Activated B cell treated with CpG ODN at 0.5 μM for 24 hours (primary cell): ENCODE measurements around the gene LRRC39. TPM values are rescaled to one million over a fixed set of nuclear protein-coding genes. Genes with fewer than 3 reads are reported as not detected.

ENCODE experiments used
- ATAC-seq: fragments of 200-7000 bp; cut with Tn5 transposase; one replicate; pipeline ENCODE4 v1.10.0; 2021; ENCODE audit warnings: low read depth, mild to moderate bottlenecking, moderate library complexity
- CTCF ChIA-PET: fragments of 350-600 bp; sonication (Branson Sonifier 250); formaldehyde crosslinking; loops from one replicate; lab custom pipeline; 2021; ENCODE audit warnings: antibody characterized with exemption; lab: Charles Lee
- POLR2A ChIA-PET: fragments of 350-600 bp; sonication (Branson Sonifier 250); formaldehyde crosslinking; loops from one replicate; lab custom pipeline; 2021; ENCODE audit warnings: antibody characterized with exemption; lab: Charles Lee
- DNase-seq: peaks from one replicate; pipeline ENCODE4 v3.0.0; 2022
- H3K27ac Mint-ChIP-seq: one replicate; pipeline ENCODE4 v1.8.0; 2020; ENCODE audit warnings: mixed read lengths
- H3K27me3 Mint-ChIP-seq: one replicate; pipeline ENCODE4 v1.8.0; 2021; ENCODE audit warnings: mixed read lengths
- H3K36me3 Mint-ChIP-seq: one replicate; pipeline ENCODE4 v1.8.0; 2021; ENCODE audit warnings: low read depth, mixed read lengths
- H3K4me1 Mint-ChIP-seq: one replicate; pipeline ENCODE4 v1.8.0; 2021; ENCODE audit warnings: mixed read lengths
- H3K4me3 Mint-ChIP-seq: one replicate; pipeline ENCODE4 v1.8.0; 2020; ENCODE audit warnings: mild to moderate bottlenecking, mixed read lengths
- H3K9me3 Mint-ChIP-seq: one replicate; pipeline ENCODE4 v1.8.0; 2020; ENCODE audit warnings: mixed read lengths
- intact Hi-C: fragments of 100-400 bp; cut with micrococcal nuclease; formaldehyde crosslinking; loops from one replicate; pipeline ENCODE4 v1.15.1; 2024
- total RNA-seq: library from RNA; stranded (reverse); gene quantifications from 2 replicates; pipeline ENCODE4 v1.2.3, GENCODE V29; 2022
- TF ChIP-seq, protein P1 (sequence below): fragments of 200-600 bp; IDR thresholded peaks from one replicate; pipeline ENCODE4 v1.8.0; 2022; ENCODE audit warnings: antibody characterized with exemption, mild to moderate bottlenecking

The LRRC39 gene
- total RNA-seq, 1 donor from 2014 or later, result 0.75 TPM

DNA sequence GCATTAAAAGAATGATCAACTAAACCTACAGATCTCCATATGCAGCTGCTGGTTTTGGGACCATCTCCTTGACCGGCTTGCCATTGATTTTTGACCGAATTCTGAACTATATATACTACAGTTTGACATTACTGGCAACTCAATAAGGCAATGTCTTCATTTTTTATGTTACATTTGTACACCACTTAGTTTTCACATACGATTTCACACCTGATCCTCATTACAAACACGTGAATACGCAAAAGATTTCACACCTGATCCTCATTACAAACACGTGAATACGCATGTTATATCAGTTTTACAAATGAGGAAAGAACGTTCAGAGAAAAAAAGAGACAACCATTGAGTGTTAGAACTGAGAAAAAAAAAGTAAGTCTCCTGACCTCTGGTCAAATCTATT lies 46.4 kb downstream of the LRRC39 start:
- Mint-ChIP-seq H3K4me3 (peak overlapping the region; percentile 99), H3K27me3 (no peaks in the 10 kb centered on the region), H3K4me1 (peaks cover 35% of the 10 kb centered on the region), H3K9me3 (no peaks in the 10 kb centered on the region), H3K27ac (no peak overlapping the region), H3K36me3 (peaks cover 15% of the 10 kb centered on the region)
- intact Hi-C loops, result loop anchor here (2.0 kb wide), 4 partner anchors 21 to 1105 kb away; partner anchors contain the start of genes AGL and S1PR1
- ATAC-seq (no peak), DNase-seq (no peak)
- TF ChIP-seq, protein P1, sequence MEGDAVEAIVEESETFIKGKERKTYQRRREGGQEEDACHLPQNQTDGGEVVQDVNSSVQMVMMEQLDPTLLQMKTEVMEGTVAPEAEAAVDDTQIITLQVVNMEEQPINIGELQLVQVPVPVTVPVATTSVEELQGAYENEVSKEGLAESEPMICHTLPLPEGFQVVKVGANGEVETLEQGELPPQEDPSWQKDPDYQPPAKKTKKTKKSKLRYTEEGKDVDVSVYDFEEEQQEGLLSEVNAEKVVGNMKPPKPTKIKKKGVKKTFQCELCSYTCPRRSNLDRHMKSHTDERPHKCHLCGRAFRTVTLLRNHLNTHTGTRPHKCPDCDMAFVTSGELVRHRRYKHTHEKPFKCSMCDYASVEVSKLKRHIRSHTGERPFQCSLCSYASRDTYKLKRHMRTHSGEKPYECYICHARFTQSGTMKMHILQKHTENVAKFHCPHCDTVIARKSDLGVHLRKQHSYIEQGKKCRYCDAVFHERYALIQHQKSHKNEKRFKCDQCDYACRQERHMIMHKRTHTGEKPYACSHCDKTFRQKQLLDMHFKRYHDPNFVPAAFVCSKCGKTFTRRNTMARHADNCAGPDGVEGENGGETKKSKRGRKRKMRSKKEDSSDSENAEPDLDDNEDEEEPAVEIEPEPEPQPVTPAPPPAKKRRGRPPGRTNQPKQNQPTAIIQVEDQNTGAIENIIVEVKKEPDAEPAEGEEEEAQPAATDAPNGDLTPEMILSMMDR, result no peak
- ChIA-PET CTCF (no interaction called here), POLR2A (no interaction called here)

GRCh38 chr1:100130552-100131077 lies 47.4 kb downstream of the LRRC39 start:
- Mint-ChIP-seq H3K27ac (no peak overlapping the region), H3K4me3 (no peak overlapping the region), H3K9me3 (no peaks in the 10 kb centered on the region), H3K4me1 (peaks cover 35% of the 10 kb centered on the region), H3K36me3 (peaks cover 19% of the 10 kb centered on the region), H3K27me3 (no peaks in the 10 kb centered on the region)
- intact Hi-C loops, result no loop called here
- TF ChIP-seq, protein P1, result no peak
- POLR2A ChIA-PET, result no interaction called here
- CTCF ChIA-PET, result no interaction called here
- ATAC-seq (no peak), DNase-seq (no peak)

GRCh38 chr1:100127226-100127625 lies 50.8 kb downstream of the LRRC39 start:
- TF ChIP-seq, protein P1, result no peak
- H3K36me3 Mint-ChIP-seq, result peaks cover 17% of the 10 kb centered on the region
- H3K9me3 Mint-ChIP-seq, result no peaks in the 10 kb centered on the region
- no peak overlapping the region for H3K27ac Mint-ChIP-seq
- CTCF ChIA-PET, result no interaction called here
- H3K27me3 Mint-ChIP-seq, result no peaks in the 10 kb centered on the region
- intact Hi-C loops, result no loop called here
- ATAC-seq, result no peak
- H3K4me3 Mint-ChIP-seq, result no peak overlapping the region
- POLR2A ChIA-PET, result no interaction called here
- DNase-seq, result no peak
- H3K4me1 Mint-ChIP-seq, result peaks cover 9% of the 10 kb centered on the region

GRCh38 chr1:100122177-100122576 lies 55.9 kb downstream of the LRRC39 start:
- CTCF ChIA-PET, result no interaction called here
- TF ChIP-seq, protein P1, result no peak
- no peak overlapping the region for H3K4me3 Mint-ChIP-seq
- DNase-seq (no peak), ATAC-seq (no peak)
- no peaks in the 10 kb centered on the region for H3K4me1 Mint-ChIP-seq
- H3K27me3 Mint-ChIP-seq, result no peaks in the 10 kb centered on the region
- POLR2A ChIA-PET, result no interaction called here
- intact Hi-C loops, result no loop called here
- no peak overlapping the region for H3K27ac Mint-ChIP-seq
- peaks cover 37% of the 10 kb centered on the region for H3K36me3 Mint-ChIP-seq
- no peaks in the 10 kb centered on the region for H3K9me3 Mint-ChIP-seq

DNA sequence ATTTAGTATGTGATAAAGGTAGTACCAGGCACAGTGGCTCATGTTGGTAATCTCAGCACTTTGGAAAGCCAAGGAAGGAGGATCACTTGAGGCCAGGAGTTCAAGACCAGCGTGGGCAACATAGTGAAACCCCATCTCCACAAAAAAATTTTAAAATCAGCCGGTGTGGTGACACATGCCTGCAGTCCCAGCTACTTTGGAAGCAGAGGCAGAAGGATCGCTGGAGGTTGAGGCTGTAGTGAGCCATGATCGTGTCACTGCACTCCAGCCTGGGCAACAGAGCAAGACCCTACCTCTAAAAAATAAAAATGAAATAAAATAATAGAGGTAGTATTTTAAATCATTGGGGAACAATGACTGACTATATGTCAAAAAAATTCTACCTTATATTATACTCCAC lies 62.5 kb downstream of the LRRC39 start:
- DNase-seq, result no peak
- TF ChIP-seq, protein P1, result no peak
- H3K4me1 Mint-ChIP-seq, result no peaks in the 10 kb centered on the region
- H3K27me3 Mint-ChIP-seq, result no peaks in the 10 kb centered on the region
- no peak overlapping the region for H3K4me3 Mint-ChIP-seq
- intact Hi-C loops, result no loop called here
- CTCF ChIA-PET, result no interaction called here
- peaks cover 22% of the 10 kb centered on the region for H3K36me3 Mint-ChIP-seq
- POLR2A ChIA-PET, result no interaction called here
- no peaks in the 10 kb centered on the region for H3K9me3 Mint-ChIP-seq
- no peak for ATAC-seq
- H3K27ac Mint-ChIP-seq, result no peak overlapping the region
